HG03066 (cell line): Measurements from ENCODE around the gene SLC25A25.

Experiments used
- ATAC-seq: cut with Tn5 transposase; IDR thresholded peaks from one replicate; pipeline ENCODE4 v1.9.1; 2021; ENCODE audit warnings: low read depth; ENCODE audit not compliant: unreplicated experiment

The SLC25A25 gene

GRCh38 chr9:128049843-128050242 lies 18.2 kb upstream of the SLC25A25 start:
- no peak for ATAC-seq

DNA sequence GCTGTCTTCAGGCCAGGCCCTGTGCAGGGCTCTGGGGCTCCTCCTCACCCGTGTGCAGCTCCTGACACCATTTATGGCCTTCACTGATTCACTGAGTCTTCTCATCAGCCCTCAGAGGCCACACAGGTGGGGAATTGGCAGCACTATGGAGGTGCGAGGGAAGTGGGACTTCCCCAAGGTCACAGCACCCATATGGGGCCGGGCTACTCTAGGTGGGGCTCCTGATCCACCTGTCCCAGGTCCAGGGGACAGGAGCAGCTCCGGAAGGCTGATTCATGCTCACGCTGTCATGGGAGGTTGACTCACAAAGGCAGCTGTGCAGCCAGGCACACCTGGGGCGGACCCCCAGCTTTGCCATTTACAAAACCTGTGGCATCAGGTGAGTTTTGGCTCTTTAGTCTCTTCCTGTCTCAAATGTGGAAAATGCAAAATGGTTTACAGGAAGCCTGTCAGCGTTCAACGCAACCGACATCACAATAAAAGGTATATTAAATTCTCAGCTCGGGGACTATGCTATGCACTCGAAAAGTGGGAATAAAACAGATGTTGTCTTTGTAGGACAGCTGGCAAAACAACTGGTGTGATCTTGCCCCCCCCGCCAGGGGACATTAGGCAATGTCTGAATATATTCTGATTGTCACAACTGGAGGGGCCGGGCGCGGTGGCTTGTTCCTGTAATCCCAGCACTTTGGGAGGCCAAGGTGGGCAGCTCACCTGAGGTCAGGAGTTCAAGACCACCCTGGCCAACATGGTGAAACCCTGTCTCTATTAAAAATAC lies 15.9 kb upstream of the SLC25A25 start:
- no peak for ATAC-seq

GRCh38 chr9:128053560-128053959 lies 14.5 kb upstream of the SLC25A25 start:
- no peak for ATAC-seq

DNA sequence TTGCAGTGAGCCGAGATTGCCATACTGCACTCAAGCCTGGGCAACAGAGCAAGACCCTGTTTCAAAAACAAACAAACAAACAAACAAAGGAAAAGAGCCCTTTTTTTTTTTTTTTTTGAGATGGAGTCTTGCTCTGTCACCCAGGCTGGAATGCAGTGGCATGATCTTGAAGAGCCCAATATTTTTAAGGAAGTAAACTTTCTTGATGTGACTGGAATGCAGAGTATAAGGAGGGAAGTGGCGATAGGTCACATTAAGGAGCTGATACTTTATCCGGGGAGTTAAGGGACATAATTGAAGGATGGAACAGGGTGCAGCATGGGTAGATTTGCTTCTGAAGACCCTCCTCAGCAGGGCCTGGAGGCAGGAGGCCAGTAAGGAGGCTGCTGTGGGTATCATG lies 13.9 kb upstream of the SLC25A25 start:
- no peak for ATAC-seq

DNA sequence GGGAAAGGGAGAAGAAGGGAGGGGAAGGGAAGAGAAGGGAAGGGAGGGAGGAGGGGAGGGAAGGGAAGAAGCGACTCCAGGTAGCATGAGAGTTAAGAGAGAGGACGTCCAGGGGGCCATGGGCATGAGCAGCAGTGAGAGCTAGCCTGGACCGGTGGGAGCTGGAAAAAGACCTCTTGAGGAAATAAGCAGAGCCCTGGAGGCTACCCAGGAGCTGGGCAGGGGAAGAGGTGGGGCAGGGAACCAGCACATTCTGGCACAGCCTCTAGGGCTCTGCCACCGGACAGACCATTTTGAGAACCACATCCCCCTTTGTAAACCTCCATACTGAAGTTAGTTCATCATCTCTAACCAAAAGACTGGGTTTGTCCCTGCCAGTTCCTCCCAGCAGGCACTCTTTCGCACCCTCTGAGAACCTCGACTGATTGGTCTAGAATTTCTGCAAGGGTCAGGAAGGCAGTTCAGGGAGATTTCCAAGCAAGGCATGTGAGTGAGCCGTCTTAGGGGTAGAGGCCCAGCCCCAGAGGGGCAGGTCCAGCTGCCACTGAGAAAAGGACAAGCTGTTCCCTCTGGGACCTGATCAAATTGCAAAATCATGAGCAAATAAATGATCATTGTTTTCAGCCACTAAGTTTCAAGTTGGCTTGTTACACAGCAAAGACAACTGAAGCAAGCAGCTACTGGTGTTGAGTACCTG lies 12.5 kb upstream of the SLC25A25 start:
- no peak for ATAC-seq

- no peak for ATAC-seq
Observed at GRCh38 chr9:128056086-128056485, 11.9 kb upstream of the SLC25A25 start.

DNA sequence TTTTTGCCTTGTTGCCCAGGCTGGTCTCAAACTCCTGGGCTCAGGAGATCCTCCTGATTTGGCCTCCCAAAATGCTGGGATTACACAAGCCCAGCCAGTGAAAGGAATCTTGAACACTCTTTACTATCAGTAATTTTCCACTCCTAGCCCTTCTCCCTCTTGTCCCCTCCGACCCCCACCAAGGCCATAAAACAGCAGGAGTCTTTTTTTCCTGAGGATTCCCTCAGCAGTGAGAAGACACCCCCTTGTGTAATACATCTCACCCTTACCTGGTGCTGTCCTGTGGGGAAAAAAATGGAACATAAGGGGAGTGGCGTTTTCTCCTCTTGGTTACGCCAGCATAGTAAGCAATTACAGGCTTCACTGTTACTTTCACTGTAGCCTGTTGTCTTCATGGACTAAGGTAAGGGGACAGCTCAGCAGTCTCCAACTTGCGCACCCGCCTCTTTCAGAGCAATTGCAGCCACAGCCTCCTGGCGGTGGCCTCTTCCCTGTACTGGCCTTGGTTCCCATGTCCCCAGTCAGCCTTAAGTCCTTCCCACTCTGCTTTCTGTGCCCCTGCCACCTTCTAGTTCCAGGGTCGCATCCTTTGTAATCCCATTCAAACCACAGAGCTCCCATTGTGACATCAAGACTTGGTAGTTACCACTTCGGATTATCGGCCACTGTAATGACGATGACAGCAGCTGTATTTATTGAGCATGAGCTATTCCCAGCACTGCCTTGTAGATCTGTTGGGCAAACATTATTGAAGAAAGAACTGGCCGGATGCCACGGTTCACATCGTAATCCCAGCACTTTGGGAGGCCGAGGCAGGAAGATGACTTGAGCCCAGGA lies 10.9 kb upstream of the SLC25A25 start:
- ATAC-seq: no peak

DNA sequence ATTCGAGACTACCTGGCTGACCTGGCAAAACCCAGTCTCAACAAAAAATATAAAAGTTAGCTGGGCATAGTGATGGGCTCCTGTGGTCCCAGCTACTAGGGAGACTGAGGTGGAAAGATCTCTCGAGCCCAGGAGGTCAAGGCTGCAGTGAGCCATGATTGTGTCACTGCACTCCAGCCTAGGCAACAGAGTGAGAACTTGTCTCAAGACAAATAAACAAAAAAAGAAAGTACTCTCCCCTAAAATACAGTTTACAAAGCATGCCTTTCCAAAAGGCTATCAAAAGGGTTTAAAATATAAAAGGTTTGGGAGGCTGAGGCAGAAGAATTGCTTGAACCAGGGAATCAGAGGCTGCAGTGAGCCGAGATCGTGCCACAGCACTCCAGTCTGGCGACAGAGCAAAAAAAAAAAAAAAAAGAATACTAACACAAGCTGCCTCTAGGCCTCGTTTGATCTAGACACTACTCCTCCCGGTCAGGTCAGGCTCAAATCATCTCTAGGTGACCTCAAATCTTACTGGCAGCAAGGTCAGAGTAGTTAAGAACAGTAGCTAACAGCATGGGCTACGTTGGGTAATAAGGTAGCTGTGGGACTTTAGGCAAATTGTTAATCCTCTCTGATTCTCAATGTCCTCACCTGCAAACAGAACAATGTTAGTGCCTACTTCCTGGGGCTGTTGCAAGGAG lies 10.2 kb upstream of the SLC25A25 start:
- ATAC-seq: no peak

DNA sequence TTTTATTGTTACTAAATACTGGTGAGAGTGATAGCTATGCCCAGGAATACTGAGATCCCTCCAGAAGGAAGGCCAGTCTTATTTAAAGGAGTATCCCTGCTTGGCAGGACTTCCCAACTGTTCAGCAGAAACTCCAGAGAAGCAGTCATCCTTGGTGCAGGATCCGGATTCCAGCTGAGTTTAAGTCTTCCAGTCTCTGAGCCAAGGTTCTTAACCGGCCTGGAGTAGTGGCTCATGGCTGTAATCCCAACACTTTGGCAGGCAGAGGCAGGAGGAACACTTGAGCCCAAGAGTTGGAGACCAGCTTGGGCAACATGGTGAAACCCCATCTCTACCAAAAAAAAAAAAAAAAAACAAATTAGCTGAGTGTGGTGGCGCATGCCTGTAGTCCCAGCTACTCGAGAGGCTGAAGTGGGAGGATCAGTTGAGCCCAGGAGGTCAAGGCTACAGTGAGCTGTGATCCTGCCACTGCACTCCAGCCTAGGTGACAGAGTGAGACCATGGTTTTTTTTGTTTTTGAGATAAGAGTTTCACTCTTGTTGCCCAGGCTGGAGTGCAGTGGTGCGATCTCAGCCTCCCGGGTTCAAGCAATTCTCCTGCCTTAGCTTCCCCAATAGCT lies 8.6 kb upstream of the SLC25A25 start:
- ATAC-seq: no peak

- ATAC-seq: no peak
Observed at GRCh38 chr9:128061275-128061960, 6.6 kb upstream of the SLC25A25 start.

GRCh38 chr9:128062279-128062678 lies 5.8 kb upstream of the SLC25A25 start:
- no peak for ATAC-seq

- ATAC-seq: no peak
Observed at GRCh38 chr9:128062846-128063831, 4.9 kb upstream of the SLC25A25 start.

DNA sequence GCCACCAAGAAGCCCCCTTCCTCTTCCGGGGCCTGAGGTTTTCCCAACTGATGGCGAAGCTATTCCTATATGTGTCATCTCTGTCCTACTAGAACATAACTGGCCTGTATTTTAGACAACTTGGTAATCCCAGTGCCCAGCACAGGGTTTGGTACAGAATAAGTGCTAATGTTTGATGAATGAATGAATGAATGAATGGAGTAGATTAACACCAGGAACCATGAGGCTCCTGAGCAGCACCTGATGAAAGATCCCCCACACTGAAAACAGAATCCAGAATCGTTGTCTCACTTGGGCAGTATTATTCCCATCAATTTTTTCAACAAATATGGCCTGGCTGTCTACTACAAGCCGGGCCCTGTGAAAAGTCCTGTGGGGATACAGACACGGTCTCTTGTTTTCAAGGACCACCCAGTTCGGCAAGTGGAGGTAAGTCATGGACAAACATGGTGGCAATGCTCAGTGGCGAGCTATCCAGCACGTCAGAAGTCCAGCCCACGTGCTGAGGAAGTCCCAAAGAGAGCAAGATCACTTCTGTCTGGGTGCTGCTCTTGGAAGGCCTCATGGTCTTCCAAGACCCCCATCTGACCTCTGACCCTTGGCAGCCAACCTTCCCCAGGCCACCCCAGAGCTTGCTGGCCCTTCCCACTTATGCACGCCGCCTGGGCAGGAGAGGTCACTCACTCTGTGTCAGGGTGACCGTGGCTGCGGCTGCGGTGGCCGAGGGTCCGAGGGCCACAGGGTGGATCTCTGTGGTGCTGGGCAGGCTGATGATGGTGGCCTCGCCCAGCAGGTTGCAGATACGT lies 1.9 kb upstream of the SLC25A25 start:
- no peak for ATAC-seq

- peak; percentile 53 for ATAC-seq
Observed at GRCh38 chr9:128066713-128067644, 1.1 kb upstream of the SLC25A25 start, which contains the start of gene NAIF1. NAIF1 (minus strand) TSS chr9:128067320; CDS start chr9:128067101, 219 bp downstream.

DNA sequence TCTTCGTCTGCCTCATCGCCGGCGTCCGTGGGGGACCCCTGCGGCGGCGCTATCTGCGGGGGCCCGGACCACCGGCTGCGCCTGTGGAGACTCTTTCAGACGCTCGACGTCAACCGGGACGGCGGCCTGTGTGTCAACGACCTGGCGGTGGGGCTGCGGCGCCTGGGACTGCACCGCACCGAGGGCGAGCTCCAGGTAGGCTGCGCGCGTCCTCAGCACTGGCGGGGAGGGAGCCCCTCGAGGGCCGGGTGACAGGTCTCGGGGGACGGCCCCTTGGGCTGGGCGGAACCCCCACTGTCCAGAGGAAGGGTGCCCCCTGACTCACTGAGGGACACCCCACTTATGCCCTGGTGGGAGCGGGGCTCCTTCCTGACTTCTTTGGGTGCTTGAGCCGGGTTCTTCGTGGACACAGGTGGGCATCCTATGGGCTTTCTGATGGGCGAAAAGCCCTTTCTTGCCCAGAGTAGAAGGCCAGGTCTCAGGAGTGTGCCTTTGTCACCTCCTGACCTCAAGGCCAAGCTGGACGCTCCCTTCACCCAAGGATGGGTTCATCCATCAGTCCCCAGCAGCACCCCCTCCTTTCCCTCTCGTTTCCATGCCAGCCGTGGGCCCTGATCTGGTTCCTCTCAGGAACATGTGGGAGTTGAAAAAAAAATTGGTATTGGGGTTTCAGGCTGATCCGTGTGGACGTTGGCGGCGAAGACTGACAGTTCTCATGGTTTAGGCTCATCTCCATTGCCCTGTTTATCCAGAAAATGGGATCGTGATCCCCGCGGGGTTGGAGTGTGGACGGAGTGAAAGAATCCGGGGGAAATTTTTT lies 564 bp downstream of the SLC25A25 start:
- ATAC-seq: peak; percentile 6

- no peak for ATAC-seq
Observed at GRCh38 chr9:128070874-128071273, 2.8 kb downstream of the SLC25A25 start.
